ENCODE results near the gene PTPN14. TPM values are rescaled to one million over a fixed set of nuclear protein-coding genes. Genes with fewer than 3 reads are reported as not detected.

PTPN14 gene
- total RNA-seq, 1 donor from 2014 or later, result 25.1 TPM

GRCh38 chr1:214573386-214574318, 22.2 kb upstream of the PTPN14 start:
- no peak for ATAC-seq (ENCODE audit: poor library complexity)

GRCh38 chr1:214571281-214571680, 19.9 kb upstream of the PTPN14 start:
- no peak for ATAC-seq (ENCODE audit: poor library complexity)

More at GRCh38 chr1:214573386-214574318, 22.2 kb upstream of the PTPN14 start:
- intact Hi-C loops (cut with DNase I), result no loop called here
- no peak for DNase-seq

GRCh38 chr1:214570442-214570841, 19.0 kb upstream of the PTPN14 start:
- intact Hi-C loops (cut with DNase I), result no loop called here
- DNase-seq (no peak), ATAC-seq (ENCODE audit: poor library complexity) (no peak)

More at GRCh38 chr1:214571281-214571680, 19.9 kb upstream of the PTPN14 start:
- intact Hi-C loops (cut with DNase I), result no loop called here
- DNase-seq, result no peak

DNA sequence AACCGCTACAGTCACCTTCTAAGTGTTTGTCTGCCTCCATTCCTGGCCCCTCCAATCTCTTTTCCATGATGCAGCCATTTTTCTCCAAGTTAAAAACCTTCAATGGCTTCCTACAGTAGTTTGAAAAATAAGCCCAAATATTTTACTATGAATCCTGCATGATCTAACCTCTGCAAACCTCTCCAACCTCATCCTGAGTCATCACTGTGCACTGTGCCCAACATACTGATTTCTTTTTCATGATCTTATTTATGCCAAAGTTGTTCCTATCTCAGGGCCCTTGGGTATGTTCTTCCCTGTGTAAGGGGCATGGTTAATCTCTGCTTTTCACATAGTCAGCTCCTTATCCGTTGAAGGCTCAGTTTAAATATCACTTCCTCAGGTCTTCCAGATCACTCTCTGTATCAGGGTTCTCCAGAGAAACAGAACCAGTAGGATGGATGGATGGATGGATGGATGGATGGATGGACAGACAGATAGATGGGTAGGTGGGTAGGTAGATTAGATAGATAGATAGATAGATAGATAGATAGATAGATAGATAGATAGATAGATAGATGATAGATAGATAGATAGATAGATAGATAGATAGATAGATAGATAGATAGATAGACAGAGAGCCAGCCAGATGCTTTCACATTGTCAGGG, 18.1 kb upstream of the PTPN14 start:
- intact Hi-C loops (cut with DNase I), result no loop called here
- no peak for ATAC-seq (ENCODE audit: poor library complexity)
- DNase-seq, result no peak

- intact Hi-C loops (cut with DNase I), result no loop called here
- ATAC-seq (ENCODE audit: poor library complexity), result peak; percentile 92
- DNase-seq, result no peak
Observed at GRCh38 chr1:214568328-214568727, 16.9 kb upstream of the PTPN14 start.

- ATAC-seq (ENCODE audit: poor library complexity) (no peak), DNase-seq (no peak)
- intact Hi-C loops (cut with DNase I), result no loop called here
Observed at GRCh38 chr1:214567481-214567980, 16.1 kb upstream of the PTPN14 start.

- no peak for DNase-seq
- intact Hi-C loops (cut with DNase I), result no loop called here
- no peak for ATAC-seq (ENCODE audit: poor library complexity)
Observed at GRCh38 chr1:214566158-214567104, 15.0 kb upstream of the PTPN14 start.

DNA sequence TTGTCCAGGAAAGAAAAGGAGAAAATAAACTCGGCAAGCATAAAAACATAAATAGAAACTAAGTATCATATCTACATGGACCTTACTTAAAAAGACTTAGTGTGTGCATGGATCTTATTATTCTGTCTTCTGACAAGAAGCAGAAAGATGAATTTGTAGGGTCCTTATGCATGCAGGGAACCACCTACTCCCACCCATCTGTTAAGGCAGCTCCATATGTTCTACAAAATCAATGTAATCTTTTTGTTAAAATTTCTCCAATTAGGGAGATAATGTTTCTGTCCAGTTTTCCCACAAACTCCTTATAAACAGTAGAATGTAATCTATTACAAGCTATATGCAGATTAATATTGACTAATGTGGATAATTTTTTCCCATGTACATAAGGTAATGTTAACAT, 13.9 kb upstream of the PTPN14 start:
- intact Hi-C loops (cut with DNase I), result no loop called here
- DNase-seq, result no peak
- no peak for ATAC-seq (ENCODE audit: poor library complexity)

- intact Hi-C loops (cut with DNase I), result no loop called here
- DNase-seq (no peak), ATAC-seq (ENCODE audit: poor library complexity) (no peak)
Observed at GRCh38 chr1:214563881-214564280, 12.5 kb upstream of the PTPN14 start.

DNA sequence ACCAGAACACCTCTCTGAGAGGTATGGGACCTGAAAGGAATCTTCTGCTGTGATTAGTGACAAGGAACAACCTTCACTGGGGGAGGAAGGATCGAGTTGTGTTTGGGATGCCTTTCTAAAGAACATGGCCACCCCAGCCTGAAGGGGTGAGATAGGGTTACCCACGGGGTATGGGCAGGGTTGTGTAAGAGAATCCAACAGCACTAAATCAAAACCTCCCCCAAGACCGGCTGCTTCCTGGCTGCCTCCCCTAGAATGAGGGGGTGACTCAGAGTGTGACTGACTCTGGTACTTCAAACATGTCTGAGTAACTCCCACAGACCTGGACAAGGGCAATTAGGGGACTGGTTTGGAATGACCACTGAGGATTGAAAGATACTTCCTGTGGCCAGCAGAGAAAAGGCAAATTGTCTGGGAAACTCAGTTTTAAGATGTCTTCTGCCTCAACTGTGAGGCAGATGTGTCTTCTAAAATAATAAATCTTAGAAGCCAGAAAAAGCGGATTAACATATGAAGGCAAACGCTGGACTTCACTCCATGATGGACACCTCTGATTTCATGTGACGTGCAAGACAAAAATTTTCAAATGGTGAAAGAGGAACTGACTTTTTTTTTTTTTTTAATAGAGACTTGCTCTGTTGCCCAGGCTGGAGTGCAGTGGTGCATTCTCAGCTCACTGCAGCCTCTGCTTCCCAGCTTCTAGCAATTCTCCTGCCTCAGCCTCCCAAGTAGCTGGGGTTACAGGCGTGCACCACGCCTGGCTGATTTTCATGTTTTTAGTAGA, 6.7 kb upstream of the PTPN14 start:
- intact Hi-C loops (cut with DNase I), result loop anchor here (10.0 kb wide), 1 partner anchor 223 kb away; no protein-coding TSS in a partner anchor
- ATAC-seq (ENCODE audit: poor library complexity), result no peak
- DNase-seq, result no peak

DNA sequence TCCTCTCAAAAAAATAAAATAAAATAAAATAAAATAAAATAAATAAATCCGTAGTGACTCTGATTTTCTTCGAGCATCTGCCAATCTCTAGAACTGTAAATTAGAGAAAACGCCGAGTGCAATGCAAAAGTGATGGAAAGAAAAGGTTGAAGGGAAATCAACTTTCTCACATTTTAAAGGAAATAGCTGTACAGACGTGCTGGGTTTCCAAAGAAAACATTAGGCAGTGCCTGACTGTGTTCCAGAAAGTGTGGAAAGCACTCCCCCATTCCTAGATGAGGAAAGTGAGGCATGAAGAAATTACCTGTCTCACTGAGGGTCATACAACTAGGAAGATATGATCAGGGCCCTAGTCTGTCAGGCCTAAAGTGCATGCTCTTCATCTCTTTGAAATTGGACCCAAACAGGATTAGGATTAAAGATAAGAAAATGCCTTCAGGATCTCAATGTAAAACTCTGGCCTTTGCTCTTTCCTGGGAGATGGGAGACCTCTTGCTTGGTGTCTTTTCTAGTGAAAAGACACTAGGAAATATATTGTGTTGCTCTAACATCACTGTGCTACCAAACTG, 1.8 kb upstream of the PTPN14 start:
- ATAC-seq (ENCODE audit: poor library complexity) (no peak), DNase-seq (no peak)
- intact Hi-C loops (cut with DNase I), result loop anchor here (10.0 kb wide), 1 partner anchor 218 kb away; no protein-coding TSS in a partner anchor

DNA sequence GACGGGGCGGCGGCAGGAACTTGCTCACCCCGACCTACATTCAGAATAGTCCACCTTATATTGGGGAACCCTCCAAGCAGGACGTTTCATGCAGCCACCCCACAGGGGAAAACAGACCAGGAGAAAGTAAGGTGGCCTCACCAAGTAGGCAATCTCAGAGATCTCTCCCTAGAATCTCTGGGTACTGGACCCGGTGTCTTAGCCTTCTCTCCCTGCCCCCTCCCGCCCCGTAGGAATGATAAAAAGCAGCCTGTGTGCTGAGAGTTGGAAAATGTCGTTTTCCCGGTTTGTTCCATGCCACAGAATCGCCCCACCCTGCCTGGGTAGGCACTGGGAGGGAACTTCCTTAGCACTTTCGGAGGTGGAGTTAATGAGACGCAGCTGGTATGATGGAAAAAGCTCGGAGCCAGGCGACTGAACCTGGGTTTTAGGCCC, 789 bp upstream of the PTPN14 start:
- ATAC-seq (ENCODE audit: poor library complexity) (peak; percentile 64), DNase-seq (peak; percentile 70)
- intact Hi-C loops (cut with DNase I), result loop anchor here (10.0 kb wide), 1 partner anchor 217 kb away; no protein-coding TSS in a partner anchor

DNA sequence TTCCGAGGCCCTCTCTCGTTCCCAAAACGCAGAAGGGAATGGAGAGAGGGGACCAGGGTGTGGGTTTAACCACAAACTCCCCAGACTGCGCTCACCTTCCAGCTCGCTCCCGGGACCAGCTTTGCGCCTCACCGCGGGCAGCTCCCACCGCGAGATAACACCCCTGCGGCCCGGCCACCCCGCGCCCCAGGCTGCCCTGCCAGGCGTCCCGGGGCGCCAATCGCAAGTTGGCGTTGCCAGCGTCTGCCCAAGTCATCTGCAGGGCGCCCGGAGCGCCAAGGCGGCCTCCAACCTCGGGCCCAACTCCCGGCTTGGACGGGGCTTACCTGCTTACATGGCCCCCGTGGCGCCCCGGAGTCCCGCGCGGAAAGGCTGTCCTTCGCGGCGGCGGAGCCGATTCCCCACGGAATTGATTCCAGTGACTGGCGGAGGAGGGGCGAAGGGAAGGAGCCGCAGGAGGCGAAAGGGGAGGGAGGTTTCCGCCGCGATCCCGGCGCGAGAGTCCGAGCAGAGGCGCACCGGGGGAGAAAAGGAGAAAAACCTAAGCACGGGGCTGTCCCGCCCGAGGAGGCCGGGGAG, 456 bp downstream of the PTPN14 start:
- DNase-seq (peak; percentile 76), ATAC-seq (ENCODE audit: poor library complexity) (peak; percentile 38)
- intact Hi-C loops (cut with DNase I), result loop anchor here (10.0 kb wide), 1 partner anchor 216 kb away; no protein-coding TSS in a partner anchor

DNA sequence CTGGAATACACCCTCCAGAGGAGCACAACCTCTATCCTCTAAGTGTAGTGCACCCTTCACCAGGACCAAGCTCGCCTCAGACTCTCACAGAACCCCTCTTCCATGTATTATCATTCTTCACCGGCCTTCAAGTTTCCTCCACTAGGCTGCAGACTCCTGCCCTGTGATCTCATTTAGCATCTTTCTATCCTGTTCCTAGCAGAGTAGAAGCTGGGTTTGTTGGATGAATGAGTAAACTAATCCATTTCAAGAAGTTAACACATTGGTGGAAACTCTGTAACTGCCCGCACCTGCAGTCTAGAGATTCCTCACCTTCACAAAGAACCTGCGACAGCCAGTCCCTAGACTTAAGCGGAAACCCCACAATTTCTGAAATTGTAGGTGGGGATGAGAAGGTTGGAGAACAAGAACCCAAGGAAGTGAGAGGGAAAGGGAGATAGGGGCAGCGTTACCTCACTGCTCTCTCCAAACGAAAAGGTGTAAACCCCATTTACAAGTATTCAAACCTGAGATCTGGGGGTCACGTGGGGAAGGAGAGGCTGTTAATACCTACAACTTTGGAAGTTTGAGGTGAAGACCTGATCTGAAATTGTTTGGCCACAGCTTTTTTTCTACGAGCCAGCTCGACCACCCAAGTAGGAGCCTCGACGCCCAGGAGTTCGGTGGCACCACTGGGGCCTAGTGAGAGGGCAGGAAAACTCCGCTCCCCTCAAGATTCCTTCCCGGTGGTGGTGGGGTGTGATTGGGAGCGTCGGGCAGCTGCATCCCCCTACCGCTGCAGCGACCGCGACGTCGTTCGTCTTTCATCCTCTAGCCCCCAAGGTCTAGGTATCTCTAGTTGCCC, 1.2 kb downstream of the PTPN14 start:
- ATAC-seq (ENCODE audit: poor library complexity) (no peak), DNase-seq (no peak)
- intact Hi-C loops (cut with DNase I), result loop anchor here (10.0 kb wide), 1 partner anchor 215 kb away; no protein-coding TSS in a partner anchor

DNA sequence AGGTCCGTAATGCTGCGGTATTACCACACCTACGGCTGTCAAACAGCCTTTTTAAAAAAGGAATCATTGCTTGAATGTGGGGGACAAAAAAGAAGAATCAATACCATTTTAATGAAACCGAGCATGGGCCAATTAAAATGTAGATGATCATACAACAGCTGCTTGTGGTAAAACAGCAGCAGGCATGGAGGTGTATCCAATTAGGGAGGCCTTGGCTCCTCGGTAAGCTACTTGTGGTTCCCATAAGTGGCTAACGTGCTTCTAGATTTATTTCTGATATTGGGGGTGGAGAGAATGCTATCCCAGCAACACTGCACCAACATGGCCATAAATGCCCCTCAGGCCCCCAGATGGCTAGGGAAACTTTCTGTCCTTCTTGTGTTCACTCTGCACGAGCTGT, 1.8 kb downstream of the PTPN14 start:
- ATAC-seq (ENCODE audit: poor library complexity) (no peak), DNase-seq (no peak)
- intact Hi-C loops (cut with DNase I), result loop anchor here (10.0 kb wide), 2 partner anchors 75 to 215 kb away; no protein-coding TSS in a partner anchor

DNA sequence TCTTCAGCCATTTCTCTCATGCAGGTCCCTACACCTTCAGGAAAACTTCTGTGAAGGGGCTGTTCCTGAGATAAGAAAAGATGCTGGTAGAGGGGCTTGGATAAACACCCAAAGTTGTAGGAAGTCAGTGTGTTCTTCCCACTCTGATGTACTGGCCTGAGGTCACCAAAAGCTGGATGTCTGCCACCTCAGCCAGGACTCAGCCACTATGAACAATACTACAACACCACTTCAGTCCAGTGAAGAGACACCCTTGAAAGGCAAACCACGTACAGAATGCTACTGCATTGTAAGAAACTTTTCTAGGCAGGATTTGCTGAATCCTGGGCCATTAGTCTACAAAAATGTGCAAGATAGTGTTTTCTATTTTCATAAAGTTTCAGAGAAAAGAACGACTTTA, 2.4 kb downstream of the PTPN14 start:
- peak; percentile 74 for DNase-seq
- ATAC-seq (ENCODE audit: poor library complexity), result peak; percentile 32
- intact Hi-C loops (cut with DNase I), result loop anchor here (10.0 kb wide), 1 partner anchor 74 kb away; no protein-coding TSS in a partner anchor
